Measurements from ENCODE around the gene OPCML.

DNA sequence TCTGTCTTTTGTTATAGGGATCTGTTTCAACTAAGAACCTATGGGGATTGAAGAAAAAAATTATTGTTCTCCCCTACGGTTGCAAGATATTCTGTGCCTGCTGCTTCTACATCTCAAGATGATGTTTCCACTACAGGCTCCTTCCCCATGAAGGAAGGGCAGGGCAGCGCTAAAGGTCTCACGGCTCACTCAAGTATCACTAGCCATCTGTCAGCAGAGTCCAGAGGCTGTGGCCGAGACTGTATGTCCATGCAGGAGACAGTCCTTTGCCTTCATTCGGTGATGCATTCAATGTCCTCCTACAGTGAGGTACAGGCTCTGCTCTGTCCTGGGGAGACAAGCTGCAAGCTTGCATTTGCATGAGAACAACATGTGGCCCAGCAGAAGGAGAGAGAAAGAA, 518.0 kb downstream of the OPCML start:
- no peak for TF ChIP-seq EZH2 (IDR thresholded peaks at IDR 0.05; ENCODE audit: borderline replicate concordance, low read length)
- TF ChIP-seq, protein P1, sequence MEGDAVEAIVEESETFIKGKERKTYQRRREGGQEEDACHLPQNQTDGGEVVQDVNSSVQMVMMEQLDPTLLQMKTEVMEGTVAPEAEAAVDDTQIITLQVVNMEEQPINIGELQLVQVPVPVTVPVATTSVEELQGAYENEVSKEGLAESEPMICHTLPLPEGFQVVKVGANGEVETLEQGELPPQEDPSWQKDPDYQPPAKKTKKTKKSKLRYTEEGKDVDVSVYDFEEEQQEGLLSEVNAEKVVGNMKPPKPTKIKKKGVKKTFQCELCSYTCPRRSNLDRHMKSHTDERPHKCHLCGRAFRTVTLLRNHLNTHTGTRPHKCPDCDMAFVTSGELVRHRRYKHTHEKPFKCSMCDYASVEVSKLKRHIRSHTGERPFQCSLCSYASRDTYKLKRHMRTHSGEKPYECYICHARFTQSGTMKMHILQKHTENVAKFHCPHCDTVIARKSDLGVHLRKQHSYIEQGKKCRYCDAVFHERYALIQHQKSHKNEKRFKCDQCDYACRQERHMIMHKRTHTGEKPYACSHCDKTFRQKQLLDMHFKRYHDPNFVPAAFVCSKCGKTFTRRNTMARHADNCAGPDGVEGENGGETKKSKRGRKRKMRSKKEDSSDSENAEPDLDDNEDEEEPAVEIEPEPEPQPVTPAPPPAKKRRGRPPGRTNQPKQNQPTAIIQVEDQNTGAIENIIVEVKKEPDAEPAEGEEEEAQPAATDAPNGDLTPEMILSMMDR (conservative IDR thresholded peaks at IDR 0.05 in 1 of 2, IDR thresholded peaks at IDR 0.05 in 1 of 2; ENCODE audit: extremely low read depth in 1 of 2, insufficient read depth in 1 of 2, low read depth in 1 of 2, low read length in 2 of 2) = no peak

Measured in mammary epithelial cell (primary cell).